Parathyroid adenoma (tissue), 2 donors: Measurements from ENCODE around the gene P2RX4.
"Not testable (repeated sequence)": the region's sequence is repeated elsewhere in the genome, so short reads cannot be mapped to it uniquely, and the experiment has no call there.

Experiments used
- H2AFZ ChIP-seq: fragments of 300-600 bp; sonication (generic); one replicate; pipeline ENCODE4 v1.7.0; 2017; ENCODE audit warnings: antibody characterized with exemption, mild to moderate bottlenecking
- H3K27ac ChIP-seq: fragments of 300-600 bp; sonication (generic); one replicate; pipeline ENCODE4 v1.7.0; 2017
- H3K27me3 ChIP-seq: fragments of 300-600 bp; sonication (generic); one replicate; pipeline ENCODE4 v1.7.0; 2017; ENCODE audit warnings: low read length; ENCODE audit not compliant: control insufficient read depth, insufficient read depth
- H3K36me3 ChIP-seq: fragments of 300-600 bp; sonication (generic); one replicate; pipeline ENCODE4 v1.7.0; 2017; ENCODE audit warnings: low read length; ENCODE audit not compliant: control insufficient read depth, insufficient read depth
- H3K4me1 ChIP-seq: fragments of 300-600 bp; sonication (generic); one replicate; pipeline ENCODE4 v1.7.0; 2017; ENCODE audit warnings: control low read depth
- H3K4me2 ChIP-seq: fragments of 300-600 bp; sonication (generic); one replicate; pipeline ENCODE4 v1.7.0; 2017; ENCODE audit warnings: low read length
- H3K4me3 ChIP-seq: fragments of 300-600 bp; sonication (generic); one replicate; pipeline ENCODE4 v1.7.0; 2017; ENCODE audit warnings: low read depth, low read length
- H3K79me2 ChIP-seq: fragments of 300-600 bp; sonication (generic); one replicate; pipeline ENCODE4 v1.7.0; 2017; ENCODE audit warnings: control low read depth
- H3K9ac ChIP-seq: fragments of 300-600 bp; sonication (generic); one replicate; pipeline ENCODE4 v1.7.0; 2017; ENCODE audit warnings: mild to moderate bottlenecking
- H3K9me3 ChIP-seq: fragments of 300-600 bp; sonication (generic); one replicate; pipeline ENCODE4 v1.7.0; 2017; ENCODE audit warnings: low read length; ENCODE audit not compliant: control insufficient read depth
- CTCF ChIP-seq: fragments of 300-600 bp; sonication (generic); IDR thresholded peaks from one replicate; pipeline ENCODE4 v1.7.0; 2017; ENCODE audit warnings: antibody characterized with exemption, mild to moderate bottlenecking
- donor health status: primary hyperparathyroidism.

P2RX4 gene

GRCh38 chr12:121279071-121279375, 69.1 kb downstream of the P2RX4 start:
- H3K4me3 ChIP-seq = no peak overlapping the region
- no peaks in the 10 kb centered on the region for H3K4me1 ChIP-seq
- no peak overlapping the region for H3K27ac ChIP-seq
- no peak overlapping the region for H3K9ac ChIP-seq
- no peaks in the 10 kb centered on the region for H3K36me3 ChIP-seq
- no peaks in the 10 kb centered on the region for H3K9me3 ChIP-seq
- H2AFZ ChIP-seq = no peak overlapping the region
- TF ChIP-seq CTCF = no peak
- no peaks in the 10 kb centered on the region for H3K27me3 ChIP-seq
- peaks cover 7% of the 10 kb centered on the region for H3K79me2 ChIP-seq
- H3K4me2 ChIP-seq = no peak overlapping the region

- no peak for TF ChIP-seq CTCF
- no peak overlapping the region for H3K9ac ChIP-seq
- no peak overlapping the region for H2AFZ ChIP-seq
- no peak overlapping the region for H3K4me2 ChIP-seq
- no peak overlapping the region for H3K4me3 ChIP-seq
- H3K27me3 ChIP-seq = no peaks in the 10 kb centered on the region
- H3K36me3 ChIP-seq = no peaks in the 10 kb centered on the region
- no peak overlapping the region for H3K27ac ChIP-seq
- no peaks in the 10 kb centered on the region for H3K4me1 ChIP-seq
- peaks cover 7% of the 10 kb centered on the region for H3K79me2 ChIP-seq
- no peaks in the 10 kb centered on the region for H3K9me3 ChIP-seq
Observed at GRCh38 chr12:121279507-121279915, 69.6 kb downstream of the P2RX4 start.

- H3K9ac ChIP-seq, H3K79me2 ChIP-seq, H3K27ac ChIP-seq, H3K4me2 ChIP-seq, H3K36me3 ChIP-seq, H3K4me3 ChIP-seq, H3K27me3 ChIP-seq, H3K9me3 ChIP-seq, H2AFZ ChIP-seq, H3K4me1 ChIP-seq: not testable (repeated sequence)
Observed at GRCh38 chr12:121280531-121280930, 70.6 kb downstream of the P2RX4 start.

GRCh38 chr12:121281116-121281515, 71.2 kb downstream of the P2RX4 start:
- not testable (repeated sequence) for H2AFZ ChIP-seq, H3K27me3 ChIP-seq, H3K27ac ChIP-seq, H3K36me3 ChIP-seq, H3K4me3 ChIP-seq, H3K9me3 ChIP-seq, H3K9ac ChIP-seq, H3K4me1 ChIP-seq, H3K4me2 ChIP-seq
- H3K79me2 ChIP-seq = peaks cover 13% of the 10 kb centered on the region

GRCh38 chr12:121282072-121282742, 72.3 kb downstream of the P2RX4 start:
- Histone ChIP-seq H3K4me2 (no peak overlapping the region), H3K27me3 (no peaks in the 10 kb centered on the region), H3K27ac (no peak overlapping the region), H3K36me3 (no peaks in the 10 kb centered on the region), H3K4me3 (no peak overlapping the region), H3K9me3 (no peaks in the 10 kb centered on the region), H3K9ac (no peak overlapping the region), H2AFZ (no peak overlapping the region), H3K4me1 (no peaks in the 10 kb centered on the region), H3K79me2 (peaks cover 22% of the 10 kb centered on the region)
- TF ChIP-seq CTCF = no peak

GRCh38 chr12:121282910-121283309, 73.0 kb downstream of the P2RX4 start:
- H3K9me3 ChIP-seq, H2AFZ ChIP-seq, H3K4me2 ChIP-seq, H3K4me3 ChIP-seq, H3K27me3 ChIP-seq, H3K9ac ChIP-seq, H3K27ac ChIP-seq, H3K4me1 ChIP-seq, H3K36me3 ChIP-seq: not testable (repeated sequence)
- H3K79me2 ChIP-seq = peaks cover 22% of the 10 kb centered on the region
